Measurements from ENCODE around the gene TEX264. TPM values are rescaled to one million over a fixed set of nuclear protein-coding genes. Genes with fewer than 3 reads are reported as not detected.

TEX264 gene
- total RNA-seq, 1 donor from 2014 or later: 28.2 TPM

DNA sequence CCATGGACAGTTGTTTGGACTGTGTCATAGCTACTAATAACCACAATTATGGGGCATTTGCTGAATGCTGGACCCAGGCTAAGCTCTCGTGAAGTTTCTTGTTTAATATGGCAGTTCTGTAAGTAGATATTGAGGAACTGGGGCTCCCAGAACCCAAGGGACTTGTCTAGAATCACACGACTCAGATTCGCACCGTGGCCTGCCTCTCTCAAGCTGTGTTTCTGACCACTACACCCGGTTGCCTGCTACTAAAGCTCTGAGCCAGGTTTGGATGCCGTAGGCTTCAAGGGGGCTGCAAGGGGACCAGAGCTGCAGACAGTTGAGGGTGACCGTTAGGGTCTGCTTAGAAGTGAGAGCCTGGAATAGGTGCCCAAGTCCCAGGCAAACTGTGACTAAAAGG, 11.5 kb downstream of the TEX264 start:
- peaks cover 32% of the 10 kb centered on the region for H3K4me1 Mint-ChIP-seq (ENCODE audit: low read depth, unreplicated experiment)
- H3K4me2 ChIP-seq (ENCODE audit: low read length): no peak overlapping the region

GRCh38 chr3:51683566-51683965, 12.5 kb downstream of the TEX264 start:
- Histone ChIP-seq H3K27ac (ENCODE audit: low read depth, low read length) (no peak overlapping the region), H3K9me3 (ENCODE audit: insufficient read depth, low read depth, low read length) (no peaks in the 10 kb centered on the region), H3K4me1 (ENCODE audit: insufficient read depth, low read length) (peaks cover 34% of the 10 kb centered on the region), H4K20me1 (ENCODE audit: insufficient read depth, low read length) (peaks cover 43% of the 10 kb centered on the region), H3K9ac (ENCODE audit: low read length) (no peak overlapping the region), H3K79me2 (ENCODE audit: insufficient read depth, low read length) (no peaks in the 10 kb centered on the region), H3K4me2 (ENCODE audit: low read length) (no peak overlapping the region), H3K36me3 (ENCODE audit: insufficient read depth, low read length) (no peaks in the 10 kb centered on the region), H2AFZ (ENCODE audit: low read depth, low read length) (no peak overlapping the region), H3K4me3 (ENCODE audit: insufficient read depth, low read depth, low read length) (no peak overlapping the region), H3K27me3 (ENCODE audit: insufficient read depth, low read length) (no peaks in the 10 kb centered on the region)
- TF ChIP-seq CTCF (IDR thresholded peaks at IDR 0.05; ENCODE audit: insufficient read depth, low read depth, low read length): no peak
- FAIRE-seq (no peak), DNase-seq (ENCODE audit: low read depth) (no peak)
- Mint-ChIP-seq H3K4me1 (ENCODE audit: low read depth, unreplicated experiment) (peaks cover 34% of the 10 kb centered on the region), H3K36me3 (ENCODE audit: low read depth, unreplicated experiment) (peaks cover 15% of the 10 kb centered on the region), H3K27ac (ENCODE audit: unreplicated experiment) (no peak overlapping the region), H3K4me3 (ENCODE audit: unreplicated experiment) (no peak overlapping the region), H3K9me3 (ENCODE audit: unreplicated experiment) (no peaks in the 10 kb centered on the region), H3K27me3 (ENCODE audit: low read depth, unreplicated experiment) (no peaks in the 10 kb centered on the region)

More for the DNA sequence above, 11.5 kb downstream of the TEX264 start:
- Histone ChIP-seq H3K27ac (ENCODE audit: low read depth, low read length) (no peak overlapping the region), H3K9ac (ENCODE audit: low read length) (no peak overlapping the region), H3K4me3 (ENCODE audit: insufficient read depth, low read depth, low read length) (no peak overlapping the region), H3K4me1 (ENCODE audit: insufficient read depth, low read length) (peaks cover 28% of the 10 kb centered on the region), H3K79me2 (ENCODE audit: insufficient read depth, low read length) (no peaks in the 10 kb centered on the region), H3K27me3 (ENCODE audit: insufficient read depth, low read length) (no peaks in the 10 kb centered on the region), H3K9me3 (ENCODE audit: insufficient read depth, low read depth, low read length) (no peaks in the 10 kb centered on the region), H4K20me1 (ENCODE audit: insufficient read depth, low read length) (peaks cover 44% of the 10 kb centered on the region), H3K36me3 (ENCODE audit: insufficient read depth, low read length) (no peaks in the 10 kb centered on the region), H2AFZ (ENCODE audit: low read depth, low read length) (no peak overlapping the region)
- Mint-ChIP-seq H3K9me3 (ENCODE audit: unreplicated experiment) (no peaks in the 10 kb centered on the region), H3K27me3 (ENCODE audit: low read depth, unreplicated experiment) (no peaks in the 10 kb centered on the region), H3K4me3 (ENCODE audit: unreplicated experiment) (no peak overlapping the region), H3K36me3 (ENCODE audit: low read depth, unreplicated experiment) (peaks cover 12% of the 10 kb centered on the region), H3K27ac (ENCODE audit: unreplicated experiment) (no peak overlapping the region)
- DNase-seq (ENCODE audit: low read depth) (no peak), FAIRE-seq (no peak)
- TF ChIP-seq EZH2 (IDR thresholded peaks at IDR 0.05; ENCODE audit: insufficient read depth, low read length): no peak
- no peak for TF ChIP-seq CTCF (IDR thresholded peaks at IDR 0.05; ENCODE audit: insufficient read depth, low read depth, low read length)

DNA sequence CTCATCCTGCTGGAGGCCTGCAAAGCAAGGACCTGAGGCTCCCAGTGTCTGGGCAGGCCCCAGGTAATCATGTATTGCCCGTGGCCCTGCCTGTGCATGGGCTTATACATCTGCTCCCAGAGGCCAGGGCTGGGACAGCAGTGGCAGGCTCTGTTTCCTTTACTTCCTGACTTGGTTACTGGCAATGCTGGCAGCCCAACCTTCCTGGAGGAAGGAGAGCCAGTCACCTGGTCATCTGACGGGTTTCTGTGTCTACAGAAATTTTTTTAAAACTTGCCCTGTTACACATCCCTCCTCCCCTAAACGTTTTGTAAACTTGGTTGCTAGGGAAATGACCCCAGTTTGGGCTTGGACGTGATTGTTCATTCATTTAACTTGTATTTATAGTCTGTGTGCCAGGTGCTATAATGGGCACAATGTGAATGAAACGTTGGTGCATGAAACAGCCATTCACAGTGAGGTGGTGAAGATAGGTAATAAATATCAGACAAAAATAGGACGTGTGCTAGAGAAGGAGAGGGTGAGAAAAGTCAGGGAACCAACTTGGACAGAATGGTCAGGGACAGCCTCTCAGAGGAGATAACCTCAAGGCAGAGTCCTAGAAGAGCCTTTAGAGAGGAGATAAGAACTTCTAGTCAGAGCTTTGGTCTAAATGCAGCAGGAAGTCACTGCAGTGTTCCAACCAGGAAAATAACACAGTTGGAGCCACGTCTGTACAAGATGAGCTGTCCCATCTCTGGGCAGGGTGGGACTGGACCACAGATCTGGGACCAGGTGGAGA, 14.1 kb downstream of the TEX264 start:
- DNase-seq (ENCODE audit: low read depth): no peak
- peaks cover 34% of the 10 kb centered on the region for H3K4me1 Mint-ChIP-seq (ENCODE audit: low read depth, unreplicated experiment)
- H3K9me3 Mint-ChIP-seq (ENCODE audit: unreplicated experiment): no peaks in the 10 kb centered on the region
- no peaks in the 10 kb centered on the region for H3K36me3 ChIP-seq (ENCODE audit: insufficient read depth, low read length)
- H3K4me3 ChIP-seq (ENCODE audit: insufficient read depth, low read depth, low read length): no peak overlapping the region
- H3K79me2 ChIP-seq (ENCODE audit: insufficient read depth, low read length): no peaks in the 10 kb centered on the region
- H3K36me3 Mint-ChIP-seq (ENCODE audit: low read depth, unreplicated experiment): peaks cover 18% of the 10 kb centered on the region
- H3K9ac ChIP-seq (ENCODE audit: low read length): no peak overlapping the region
- no peak overlapping the region for H3K27ac ChIP-seq (ENCODE audit: low read depth, low read length)
- H3K4me1 ChIP-seq (ENCODE audit: insufficient read depth, low read length): peaks cover 34% of the 10 kb centered on the region
- H3K27me3 Mint-ChIP-seq (ENCODE audit: low read depth, unreplicated experiment): no peaks in the 10 kb centered on the region
- H3K9me3 ChIP-seq (ENCODE audit: insufficient read depth, low read depth, low read length): no peaks in the 10 kb centered on the region
- no peak overlapping the region for H3K4me3 Mint-ChIP-seq (ENCODE audit: unreplicated experiment)
- no peak for TF ChIP-seq EZH2 (IDR thresholded peaks at IDR 0.05; ENCODE audit: insufficient read depth, low read length)
- H4K20me1 ChIP-seq (ENCODE audit: insufficient read depth, low read length): peaks cover 31% of the 10 kb centered on the region
- no peak overlapping the region for H3K4me2 ChIP-seq (ENCODE audit: low read length)
- H2AFZ ChIP-seq (ENCODE audit: low read depth, low read length): no peak overlapping the region
- H3K27ac Mint-ChIP-seq (ENCODE audit: unreplicated experiment): no peak overlapping the region
- FAIRE-seq: no peak
- no peaks in the 10 kb centered on the region for H3K27me3 ChIP-seq (ENCODE audit: insufficient read depth, low read length)
